ENCODE results near the gene ECE1. TPM values are rescaled to one million over a fixed set of nuclear protein-coding genes. Genes with fewer than 3 reads are reported as not detected.

ECE1 gene
- total RNA-seq, 1 experiment from 2014 or later = 101 TPM

DNA sequence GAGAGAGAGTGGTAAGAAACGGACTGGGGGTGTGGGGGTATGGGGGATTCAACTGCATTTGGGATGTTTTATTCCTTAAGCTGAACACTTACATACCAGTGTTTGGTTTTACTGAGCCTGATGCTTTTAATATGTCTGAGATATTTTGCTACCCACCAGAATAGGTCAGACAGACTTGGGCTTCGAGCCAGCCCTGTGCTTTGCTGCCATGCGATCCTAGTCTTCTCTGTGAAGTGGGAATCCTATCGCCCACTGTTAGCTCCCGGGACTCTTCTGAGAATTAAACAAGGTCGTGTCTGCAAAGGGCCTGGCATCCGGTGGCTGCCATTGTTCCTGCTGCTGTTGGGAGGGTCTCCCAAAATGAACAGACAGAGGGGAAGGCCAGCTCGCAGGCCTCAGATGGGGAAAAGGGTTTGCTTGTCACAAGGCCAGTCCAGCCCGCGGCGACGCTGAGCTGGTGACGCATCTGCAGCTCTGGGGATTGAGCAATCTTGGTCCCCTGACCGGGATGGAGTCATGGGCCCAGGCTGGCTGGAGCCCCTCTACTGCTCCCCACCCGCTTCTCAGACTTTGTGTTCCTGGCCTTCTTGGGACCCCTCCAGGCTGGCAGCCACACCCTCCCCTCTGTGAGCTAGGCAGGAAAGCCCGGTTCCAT is 26.9 kb upstream of the ECE1 start:
- Mint-ChIP-seq H3K4me3 (ENCODE audit: low read depth, unreplicated experiment) (no peak overlapping the region), H3K27me3 (ENCODE audit: unreplicated experiment) (no peaks in the 10 kb centered on the region), H3K4me1 (ENCODE audit: low read depth, unreplicated experiment) (peaks cover 33% of the 10 kb centered on the region), H3K36me3 (ENCODE audit: insufficient read depth, unreplicated experiment) (no peaks in the 10 kb centered on the region), H3K9me3 (ENCODE audit: low read depth, unreplicated experiment) (no peaks in the 10 kb centered on the region), H3K27ac (ENCODE audit: unreplicated experiment) (no peak overlapping the region)
- CTCF ChIA-PET = no interaction called here
- TF ChIP-seq, protein P1, sequence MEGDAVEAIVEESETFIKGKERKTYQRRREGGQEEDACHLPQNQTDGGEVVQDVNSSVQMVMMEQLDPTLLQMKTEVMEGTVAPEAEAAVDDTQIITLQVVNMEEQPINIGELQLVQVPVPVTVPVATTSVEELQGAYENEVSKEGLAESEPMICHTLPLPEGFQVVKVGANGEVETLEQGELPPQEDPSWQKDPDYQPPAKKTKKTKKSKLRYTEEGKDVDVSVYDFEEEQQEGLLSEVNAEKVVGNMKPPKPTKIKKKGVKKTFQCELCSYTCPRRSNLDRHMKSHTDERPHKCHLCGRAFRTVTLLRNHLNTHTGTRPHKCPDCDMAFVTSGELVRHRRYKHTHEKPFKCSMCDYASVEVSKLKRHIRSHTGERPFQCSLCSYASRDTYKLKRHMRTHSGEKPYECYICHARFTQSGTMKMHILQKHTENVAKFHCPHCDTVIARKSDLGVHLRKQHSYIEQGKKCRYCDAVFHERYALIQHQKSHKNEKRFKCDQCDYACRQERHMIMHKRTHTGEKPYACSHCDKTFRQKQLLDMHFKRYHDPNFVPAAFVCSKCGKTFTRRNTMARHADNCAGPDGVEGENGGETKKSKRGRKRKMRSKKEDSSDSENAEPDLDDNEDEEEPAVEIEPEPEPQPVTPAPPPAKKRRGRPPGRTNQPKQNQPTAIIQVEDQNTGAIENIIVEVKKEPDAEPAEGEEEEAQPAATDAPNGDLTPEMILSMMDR (IDR thresholded peaks at IDR 0.05; ENCODE audit: unreplicated experiment) = no peak
- intact Hi-C loops (cut with micrococcal nuclease; ENCODE audit: unreplicated experiment) = no loop called here
- BruUV-seq (replicated peaks) = no TSS peak
- no peak for DNase-seq

DNA sequence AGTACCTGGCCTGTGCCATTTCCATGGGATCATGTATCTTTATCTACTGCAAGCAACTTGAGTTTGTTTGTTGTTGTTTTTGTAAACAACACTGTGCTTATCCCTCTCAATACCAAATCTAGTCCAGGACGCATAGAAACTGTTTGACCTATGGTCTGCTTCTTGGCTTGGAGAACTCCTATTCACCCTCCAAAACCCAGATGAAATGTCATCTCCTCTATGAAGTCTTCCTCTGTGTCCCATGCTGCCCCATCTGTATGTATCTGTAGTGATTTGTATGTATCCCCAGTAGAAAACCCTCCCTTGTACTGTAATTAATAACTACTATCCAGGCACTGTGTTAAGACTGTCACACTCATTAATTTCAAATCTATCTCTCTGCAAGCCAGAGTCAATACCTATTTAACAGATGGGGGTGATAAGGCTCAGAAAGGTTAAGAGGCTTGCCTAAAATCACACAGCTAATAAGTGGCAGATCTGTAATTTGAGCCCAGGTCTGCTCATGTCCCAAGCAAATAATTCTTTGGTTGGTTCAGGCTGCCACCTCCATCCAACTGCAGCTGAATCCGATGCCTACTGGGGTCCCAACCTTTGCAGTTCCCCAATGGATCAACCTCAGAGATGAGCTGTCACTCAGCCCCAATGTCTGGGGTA is 24.6 kb upstream of the ECE1 start:
- H3K9me3 Mint-ChIP-seq (ENCODE audit: low read depth, unreplicated experiment) = no peaks in the 10 kb centered on the region
- CTCF ChIA-PET = interaction anchor here (1.6 kb wide), 1 partner anchor 10 kb away, joined by 5 read pairs; no protein-coding TSS in a partner anchor
- H3K4me3 Mint-ChIP-seq (ENCODE audit: low read depth, unreplicated experiment) = no peak overlapping the region
- BruUV-seq (replicated peaks) = no TSS peak
- no peaks in the 10 kb centered on the region for H3K36me3 Mint-ChIP-seq (ENCODE audit: insufficient read depth, unreplicated experiment)
- TF ChIP-seq, protein P1 (IDR thresholded peaks at IDR 0.05; ENCODE audit: unreplicated experiment) = no peak
- no peak overlapping the region for H3K27ac Mint-ChIP-seq (ENCODE audit: unreplicated experiment)
- DNase-seq = no peak
- intact Hi-C loops (cut with micrococcal nuclease; ENCODE audit: unreplicated experiment) = no loop called here
- H3K27me3 Mint-ChIP-seq (ENCODE audit: unreplicated experiment) = no peaks in the 10 kb centered on the region
- peaks cover 37% of the 10 kb centered on the region for H3K4me1 Mint-ChIP-seq (ENCODE audit: low read depth, unreplicated experiment)

DNA sequence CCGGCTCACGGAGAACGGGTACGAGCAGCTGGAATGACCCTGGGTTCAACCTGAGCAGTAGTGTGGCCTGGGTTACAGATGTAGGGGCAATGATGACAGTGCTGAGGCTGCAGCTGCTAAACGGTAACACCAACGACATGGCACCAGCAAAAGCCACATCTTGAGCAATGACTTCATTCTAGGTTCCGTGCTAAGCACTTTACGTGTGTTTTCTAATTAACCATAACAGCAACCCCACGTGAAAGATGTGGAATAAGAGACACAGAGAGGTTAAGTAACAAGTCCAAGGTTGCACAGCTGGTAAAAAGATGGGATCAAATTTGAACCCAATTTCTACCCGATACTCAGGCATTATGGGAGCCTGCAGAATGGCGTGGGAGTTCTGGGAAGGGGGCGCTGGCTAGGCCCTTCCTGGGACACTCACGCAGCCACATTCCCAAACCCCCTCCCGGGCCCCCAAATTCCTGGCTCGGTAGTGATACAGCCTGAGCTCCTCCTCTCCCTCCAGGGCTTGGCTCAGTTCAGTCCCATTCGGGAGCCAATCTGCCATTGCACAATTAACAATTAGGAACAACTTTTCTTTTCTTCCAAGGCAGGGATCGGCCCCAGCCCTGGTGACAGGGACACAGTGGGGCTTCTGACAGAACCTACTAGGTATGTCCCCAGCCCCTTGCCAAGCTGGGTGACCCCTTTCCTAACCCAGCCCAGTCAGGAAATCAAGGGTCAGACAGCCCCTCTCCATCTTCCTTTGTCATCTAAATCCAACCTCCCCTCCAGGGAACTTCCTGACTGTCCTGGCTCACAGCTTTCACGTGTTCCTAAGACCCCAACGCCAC is 23.8 kb upstream of the ECE1 start:
- CTCF ChIA-PET = no interaction called here
- no TSS peak for BruUV-seq (replicated peaks)
- intact Hi-C loops (cut with micrococcal nuclease; ENCODE audit: unreplicated experiment) = no loop called here
- H3K36me3 Mint-ChIP-seq (ENCODE audit: insufficient read depth, unreplicated experiment) = no peaks in the 10 kb centered on the region
- no peak for DNase-seq
- H3K4me3 Mint-ChIP-seq (ENCODE audit: low read depth, unreplicated experiment) = no peak overlapping the region
- H3K27ac Mint-ChIP-seq (ENCODE audit: unreplicated experiment) = no peak overlapping the region
- peaks cover 30% of the 10 kb centered on the region for H3K4me1 Mint-ChIP-seq (ENCODE audit: low read depth, unreplicated experiment)
- no peaks in the 10 kb centered on the region for H3K9me3 Mint-ChIP-seq (ENCODE audit: low read depth, unreplicated experiment)
- TF ChIP-seq, protein P1 (IDR thresholded peaks at IDR 0.05; ENCODE audit: unreplicated experiment) = no peak
- no peaks in the 10 kb centered on the region for H3K27me3 Mint-ChIP-seq (ENCODE audit: unreplicated experiment)

DNA sequence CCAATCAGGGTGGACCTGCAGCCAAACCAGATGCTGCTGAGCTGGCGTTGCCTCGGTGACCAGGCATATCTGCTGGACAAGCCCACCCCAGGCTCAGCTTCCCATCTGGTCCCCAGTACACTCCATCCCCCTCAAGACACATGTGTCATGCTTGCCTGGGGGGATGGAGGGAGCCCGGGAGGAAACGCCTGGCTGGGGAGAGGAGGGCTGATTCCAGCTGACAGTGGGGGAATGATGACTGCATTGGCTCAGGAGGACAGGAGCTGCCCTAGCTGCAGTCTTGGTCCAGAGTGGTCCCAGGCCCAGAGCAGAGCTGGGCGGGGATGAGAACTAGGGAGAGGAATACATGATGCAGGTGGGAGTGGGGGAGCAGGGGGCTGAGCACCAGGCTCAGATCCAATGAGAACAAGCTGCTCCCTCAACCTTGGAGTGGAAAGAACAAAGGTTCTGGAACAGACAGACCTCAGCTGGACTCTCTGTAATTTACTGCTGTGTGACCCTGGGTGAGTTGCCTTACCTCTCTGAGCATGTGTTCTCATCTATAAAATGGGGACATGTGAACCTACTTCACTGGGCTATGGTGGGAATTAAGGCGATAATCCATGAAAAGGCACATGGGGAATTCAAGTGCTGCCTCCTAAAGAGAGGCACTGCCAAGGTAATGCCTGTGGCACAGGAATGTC is 23.1 kb upstream of the ECE1 start:
- H3K4me3 Mint-ChIP-seq (ENCODE audit: low read depth, unreplicated experiment) = no peak overlapping the region
- TF ChIP-seq, protein P1 (IDR thresholded peaks at IDR 0.05; ENCODE audit: unreplicated experiment) = no peak
- no peaks in the 10 kb centered on the region for H3K36me3 Mint-ChIP-seq (ENCODE audit: insufficient read depth, unreplicated experiment)
- no TSS peak for BruUV-seq (replicated peaks)
- H3K27me3 Mint-ChIP-seq (ENCODE audit: unreplicated experiment) = no peaks in the 10 kb centered on the region
- no peak overlapping the region for H3K27ac Mint-ChIP-seq (ENCODE audit: unreplicated experiment)
- no peak for DNase-seq
- peaks cover 30% of the 10 kb centered on the region for H3K4me1 Mint-ChIP-seq (ENCODE audit: low read depth, unreplicated experiment)
- no peaks in the 10 kb centered on the region for H3K9me3 Mint-ChIP-seq (ENCODE audit: low read depth, unreplicated experiment)
- intact Hi-C loops (cut with micrococcal nuclease; ENCODE audit: unreplicated experiment) = no loop called here
- CTCF ChIA-PET = interaction anchor here (0.6 to 1.9 kb wide), 2 partner anchors 11 to 269 kb away, joined by 3 to 7 read pairs; no protein-coding TSS in a partner anchor
